ENCODE results near the gene NUMB. TPM values are rescaled to one million over a fixed set of nuclear protein-coding genes. Genes with fewer than 3 reads are reported as not detected.

Gene NUMB
- total RNA-seq, 1 experiment from 2014 or later = 46.5 TPM

DNA sequence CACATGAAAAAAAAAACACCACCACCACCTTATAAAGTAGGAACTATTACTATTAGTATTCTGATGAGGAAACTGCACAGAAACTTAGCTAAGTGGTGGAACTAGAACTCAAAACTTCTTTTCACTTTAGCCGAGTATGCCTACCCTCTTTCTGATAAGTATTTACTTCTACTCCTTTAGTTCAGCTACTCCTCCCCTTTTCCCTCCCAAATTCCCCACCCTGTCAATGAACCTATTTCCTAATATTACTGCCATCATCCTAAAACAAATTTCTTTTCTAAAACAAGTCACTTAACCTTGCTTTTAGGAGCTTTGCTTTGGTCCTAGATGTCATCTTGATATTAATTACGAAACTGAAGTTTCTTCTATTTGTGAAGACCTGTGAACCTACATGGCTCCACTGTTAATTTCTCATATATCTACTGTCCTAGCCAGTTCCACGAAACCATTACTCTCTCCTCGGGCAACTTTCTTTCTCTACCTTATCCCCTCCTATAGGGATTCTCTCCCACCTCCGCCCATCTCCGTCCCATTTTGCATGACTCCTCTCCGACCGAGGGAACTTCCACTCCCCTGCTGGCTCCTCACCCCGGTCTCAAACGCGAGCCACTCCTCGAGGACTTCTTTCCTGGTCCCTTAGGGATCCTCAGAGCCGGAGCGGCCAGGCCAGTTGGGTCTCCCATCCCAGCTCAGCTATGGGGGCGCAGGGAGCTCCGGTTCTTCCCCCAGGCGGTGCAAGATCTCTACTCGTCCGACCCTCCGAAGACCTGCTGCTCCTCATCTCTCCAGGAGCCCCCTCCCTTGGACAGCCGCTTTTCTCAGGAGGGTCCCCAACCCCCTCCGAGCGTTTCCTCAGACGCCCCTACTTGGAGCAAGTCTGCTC lies 1.1 kb downstream of the NUMB start:
- Histone ChIP-seq H3K23me2 (ENCODE audit: insufficient read length, low read depth, low read length, poor library complexity, severe bottlenecking) (peaks cover 8% of the 10 kb centered on the region), H3K27ac (ENCODE audit: insufficient read length, low read depth, low read length) (no peak overlapping the region), H4K20me1 (ENCODE audit: control insufficient read depth, insufficient read depth, insufficient read length) (no peaks in the 10 kb centered on the region), H2AK5ac (ENCODE audit: insufficient read length, low read length) (no peak overlapping the region), H3K27me3 (ENCODE audit: insufficient read depth, low read length) (no peaks in the 10 kb centered on the region), H4K5ac (ENCODE audit: insufficient read length, low read depth, low read length) (no peak overlapping the region), H2BK20ac (ENCODE audit: low read depth, low read length, poor library complexity, severe bottlenecking) (no peak overlapping the region), H4K8ac (replicated peaks; ENCODE audit: insufficient read length, low read depth, low read length) (no peak overlapping the region), H3K79me1 (ENCODE audit: insufficient read depth, low read depth, low read length, poor library complexity, severe bottlenecking) (no peaks in the 10 kb centered on the region), H3K9ac (ENCODE audit: extremely low read depth, insufficient read length, low read length) (peak overlapping the region; percentile 48), H2BK12ac (ENCODE audit: insufficient read length, low read depth, low read length) (no peak overlapping the region), H3K14ac (ENCODE audit: insufficient read depth, low read length) (peak overlapping the region; percentile 45; the same call in 1 of the 2 replicates), H3K4me1 (ENCODE audit: insufficient read depth, low read length) (no peaks in the 10 kb centered on the region; the same call in 1 of the 2 replicates), H2BK5ac (ENCODE audit: insufficient read length, low read length) (no peak overlapping the region), H2BK15ac (ENCODE audit: low read depth, low read length) (no peak overlapping the region), H3K23ac (ENCODE audit: insufficient read length, low read depth, low read length) (no peak overlapping the region), H2AFZ (ENCODE audit: low read length) (no peak overlapping the region), H3K18ac (ENCODE audit: insufficient read length, low read depth, low read length) (no peak overlapping the region), H3K4me2 (ENCODE audit: insufficient read depth, insufficient read length, low read length) (peak overlapping the region; percentile 95), H2BK120ac (ENCODE audit: low read depth, low read length, poor library complexity, severe bottlenecking) (no peak overlapping the region), H3K79me2 (ENCODE audit: insufficient read depth, low read length) (peaks cover 4% of the 10 kb centered on the region; the same call in 1 of the 2 replicates), H3K56ac (ENCODE audit: insufficient read length, low read depth, low read length) (no peak overlapping the region), H3K9me3 (ENCODE audit: control insufficient read depth, low read depth, low read length) (no peaks in the 10 kb centered on the region), H3K4ac (ENCODE audit: low read depth, low read length) (no peak overlapping the region), H3T11ph (ENCODE audit: low read length) (no peak overlapping the region), H4K91ac (ENCODE audit: insufficient read length, low read depth, low read length) (no peak overlapping the region)
- DNase-seq = peak; percentile 48
- H3K4me3 Mint-ChIP-seq = peak overlapping the region; percentile 92 to 98
- TF ChIP-seq, protein P1, sequence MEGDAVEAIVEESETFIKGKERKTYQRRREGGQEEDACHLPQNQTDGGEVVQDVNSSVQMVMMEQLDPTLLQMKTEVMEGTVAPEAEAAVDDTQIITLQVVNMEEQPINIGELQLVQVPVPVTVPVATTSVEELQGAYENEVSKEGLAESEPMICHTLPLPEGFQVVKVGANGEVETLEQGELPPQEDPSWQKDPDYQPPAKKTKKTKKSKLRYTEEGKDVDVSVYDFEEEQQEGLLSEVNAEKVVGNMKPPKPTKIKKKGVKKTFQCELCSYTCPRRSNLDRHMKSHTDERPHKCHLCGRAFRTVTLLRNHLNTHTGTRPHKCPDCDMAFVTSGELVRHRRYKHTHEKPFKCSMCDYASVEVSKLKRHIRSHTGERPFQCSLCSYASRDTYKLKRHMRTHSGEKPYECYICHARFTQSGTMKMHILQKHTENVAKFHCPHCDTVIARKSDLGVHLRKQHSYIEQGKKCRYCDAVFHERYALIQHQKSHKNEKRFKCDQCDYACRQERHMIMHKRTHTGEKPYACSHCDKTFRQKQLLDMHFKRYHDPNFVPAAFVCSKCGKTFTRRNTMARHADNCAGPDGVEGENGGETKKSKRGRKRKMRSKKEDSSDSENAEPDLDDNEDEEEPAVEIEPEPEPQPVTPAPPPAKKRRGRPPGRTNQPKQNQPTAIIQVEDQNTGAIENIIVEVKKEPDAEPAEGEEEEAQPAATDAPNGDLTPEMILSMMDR (conservative IDR thresholded peaks at IDR 0.05) = no peak
- no peaks in the 10 kb centered on the region for H3K36me3 Mint-ChIP-seq (ENCODE audit: insufficient read depth in 1 of 3, low read depth in 3 of 3)
- H3K9me3 Mint-ChIP-seq = no peaks in the 10 kb centered on the region
- WGBS (ENCODE audit: extremely low coverage, insufficient read length, low lambda C conversion rate) = no CpG with 5 or more reads among the region's 24 CpGs
- no peaks in the 10 kb centered on the region for H3K27me3 Mint-ChIP-seq (ENCODE audit: low read depth)
- H3K4me1 Mint-ChIP-seq = peaks cover 25 to 35% of the 10 kb centered on the region in 2 experiments
- peak overlapping the region; percentile 56 to 96 (median 96); a peak in 5 of 7 replicates for H3K27ac Mint-ChIP-seq
